ENCODE measurements around the gene IL9.

Gene IL9

DNA sequence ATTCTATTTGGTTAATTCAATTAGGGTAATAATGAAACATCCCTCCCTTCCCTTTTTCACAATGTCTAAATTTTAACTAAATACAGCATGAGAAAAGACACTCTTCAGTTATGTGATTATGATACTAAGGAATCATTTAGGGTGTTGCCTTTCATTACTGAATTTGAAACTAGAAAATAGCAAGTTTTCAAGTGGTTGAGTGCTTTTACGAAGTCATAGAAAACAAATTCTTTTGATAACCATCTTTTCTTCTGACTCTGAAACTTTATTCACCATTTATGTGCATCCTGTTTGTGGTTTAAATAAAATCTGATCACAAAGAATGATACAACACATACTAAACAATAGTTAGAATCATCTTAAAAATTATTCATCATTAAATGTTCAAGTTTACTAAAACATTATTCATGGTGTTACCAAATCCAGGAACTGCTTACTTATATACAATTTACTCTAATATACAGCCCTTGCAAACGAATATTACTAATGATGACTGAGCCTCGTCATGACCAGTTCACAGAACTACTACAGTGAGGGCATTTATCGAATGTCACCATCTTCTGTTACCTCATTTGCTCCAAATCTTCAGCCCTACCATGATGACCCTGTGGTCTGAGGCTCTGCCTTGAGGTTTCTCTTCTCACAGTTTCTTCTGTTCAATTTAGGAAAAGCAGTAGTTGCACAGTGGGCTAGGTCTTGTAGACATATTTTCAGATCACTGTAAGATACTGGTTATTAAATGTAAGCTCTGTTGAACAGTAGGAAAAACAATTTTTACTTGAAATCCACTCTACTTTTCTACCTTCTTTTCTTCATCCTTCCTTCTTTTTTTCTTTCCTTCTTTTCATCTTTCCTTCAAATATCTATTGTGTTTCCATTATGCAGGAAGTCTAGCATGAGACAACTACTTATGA lies 18.3 kb upstream of the IL9 start:
- TF ChIP-seq CTCF (IDR thresholded peaks at IDR 0.05) = no peak
- no peak overlapping the region for H3K27ac ChIP-seq

GRCh38 chr5:135905144-135905543 lies 9.5 kb upstream of the IL9 start:
- TF ChIP-seq ZFX (IDR thresholded peaks at IDR 0.05; ENCODE audit: borderline replicate concordance) = no peak
- no peak for TF ChIP-seq CTCF (IDR thresholded peaks at IDR 0.05)
- no peak overlapping the region for H3K27ac ChIP-seq

DNA sequence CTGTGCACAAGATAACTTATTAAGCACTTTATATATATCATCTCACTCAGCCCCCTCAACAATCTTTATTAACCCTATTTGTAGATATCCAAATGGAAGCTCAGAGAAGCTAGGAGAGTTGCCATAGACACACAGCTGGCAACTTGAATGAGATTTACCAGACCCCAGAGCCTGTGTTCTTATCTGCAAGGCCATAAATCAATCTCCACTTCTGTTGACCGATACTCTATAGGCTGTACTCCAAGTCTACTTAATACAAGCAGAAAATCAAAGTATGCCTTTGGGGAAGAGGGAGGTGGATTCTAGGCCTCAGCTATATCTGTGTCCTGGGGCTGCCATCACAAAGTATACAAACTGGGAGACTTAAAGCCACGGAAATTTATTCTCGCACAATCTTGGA lies 6.0 kb upstream of the IL9 start:
- H3K27ac ChIP-seq = no peak overlapping the region
- TF ChIP-seq CTCF (IDR thresholded peaks at IDR 0.05) = no peak
- no peak for TF ChIP-seq ZFX (IDR thresholded peaks at IDR 0.05; ENCODE audit: borderline replicate concordance)

DNA sequence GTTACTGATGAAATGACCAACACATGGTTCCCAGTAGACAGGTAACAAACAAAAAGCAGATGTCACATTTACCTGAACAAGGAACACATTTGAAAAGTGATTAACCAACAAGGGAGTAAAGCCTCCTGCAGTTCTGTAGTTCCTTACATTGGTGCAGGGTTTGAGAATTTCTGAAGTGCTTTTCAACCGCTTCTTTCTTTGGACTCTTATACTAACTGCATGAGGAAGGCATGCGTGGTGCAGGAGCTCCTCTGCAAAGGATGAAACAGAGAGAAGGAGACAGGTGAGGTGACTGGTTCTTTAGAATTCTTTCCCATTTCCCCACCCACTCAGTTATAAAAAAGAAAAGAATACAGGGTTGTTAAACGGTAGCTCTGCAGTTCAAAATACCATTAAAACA lies 4.6 kb upstream of the IL9 start:
- H3K27ac ChIP-seq = no peak overlapping the region
- TF ChIP-seq CTCF (IDR thresholded peaks at IDR 0.05) (no peak), ZFX (IDR thresholded peaks at IDR 0.05; ENCODE audit: borderline replicate concordance) (no peak)

GRCh38 chr5:135898651-135899050 lies 3.0 kb upstream of the IL9 start:
- TF ChIP-seq ZFX (IDR thresholded peaks at IDR 0.05; ENCODE audit: borderline replicate concordance) (no peak), CTCF (IDR thresholded peaks at IDR 0.05) (no peak)
- H3K27ac ChIP-seq = no peak overlapping the region

DNA sequence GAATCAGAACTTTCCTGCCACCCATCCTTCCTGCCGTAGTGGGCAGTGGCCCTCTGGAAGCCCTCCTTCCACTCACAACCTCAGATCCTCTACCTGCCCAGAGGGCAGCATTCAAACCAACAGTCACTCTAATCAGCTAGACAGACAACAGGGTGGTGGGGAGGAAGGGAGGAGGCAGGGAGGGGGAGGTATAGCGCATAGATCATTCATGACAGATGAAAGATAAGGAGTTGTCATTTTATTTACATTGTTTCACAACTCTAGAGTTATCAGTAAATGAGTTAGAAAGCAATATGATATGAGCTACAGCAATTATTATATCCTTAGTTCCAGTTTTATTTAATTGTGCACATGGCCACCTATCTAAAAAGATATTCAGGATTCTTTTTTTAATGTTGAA lies 852 bp downstream of the IL9 start:
- no peak for TF ChIP-seq CTCF (IDR thresholded peaks at IDR 0.05)
- no peak for TF ChIP-seq ZFX (IDR thresholded peaks at IDR 0.05; ENCODE audit: borderline replicate concordance)
- no peak overlapping the region for H3K27ac ChIP-seq

GRCh38 chr5:135894276-135894675 lies 1.4 kb downstream of the IL9 start:
- H3K27ac ChIP-seq = no peak overlapping the region

More at GRCh38 chr5:135894276-135894675, 1.4 kb downstream of the IL9 start:
- TF ChIP-seq ZFX (IDR thresholded peaks at IDR 0.05; ENCODE audit: borderline replicate concordance) = no peak
- no peak for TF ChIP-seq CTCF (IDR thresholded peaks at IDR 0.05)
